Measurements from ENCODE around the gene CEP170B.

Gene CEP170B

DNA sequence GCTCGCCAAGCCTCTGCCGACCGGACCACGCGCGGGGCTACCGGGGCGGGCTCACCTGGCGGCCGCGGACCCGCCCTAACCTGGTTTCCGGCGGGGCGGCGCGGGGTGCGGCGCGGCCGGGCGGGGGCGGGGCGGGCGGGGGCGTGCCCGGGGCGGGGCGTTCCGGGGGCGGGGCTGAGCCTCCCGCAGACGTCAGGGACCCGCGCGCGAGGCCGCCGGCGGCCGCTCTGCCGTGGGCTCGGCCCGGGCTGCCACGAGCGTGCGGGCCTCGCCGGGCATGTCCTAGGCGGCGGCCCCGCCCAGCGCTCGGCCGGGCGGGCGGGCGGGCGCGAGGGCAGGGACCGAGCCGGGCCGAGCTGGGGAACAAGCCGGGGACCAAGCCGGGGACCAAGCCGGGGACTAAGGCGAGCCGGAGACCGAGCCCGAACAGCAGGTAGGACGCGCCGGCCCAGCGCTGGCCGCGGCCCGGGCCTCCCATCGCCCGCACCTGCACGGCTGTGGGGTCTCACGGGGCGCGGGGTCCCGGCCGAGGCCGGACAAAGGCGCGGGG, at the start of gene CEP170B:
Gene CEP170B (plus strand): TSS at position 188 of the 550 bp plus-strand sequence. CDS start 3,183 bp downstream, outside the sequence.
- no peak for TF ChIP-seq CTCF (IDR thresholded peaks at IDR 0.05; ENCODE audit: borderline replicate concordance, insufficient read depth, low read depth, low read length)
- peak within 1 kb of the TSS; percentile 27 for H3K4me3 ChIP-seq (ENCODE audit: low read depth, low read length)

GRCh38 chr14:104816616-104816884, 48.5 kb upstream of the CEP170B start:
- no peak for TF ChIP-seq CTCF (IDR thresholded peaks at IDR 0.05; ENCODE audit: borderline replicate concordance, insufficient read depth, low read depth, low read length)
- H3K4me3 ChIP-seq (ENCODE audit: low read depth, low read length), result peak overlapping the region; percentile 99

DNA sequence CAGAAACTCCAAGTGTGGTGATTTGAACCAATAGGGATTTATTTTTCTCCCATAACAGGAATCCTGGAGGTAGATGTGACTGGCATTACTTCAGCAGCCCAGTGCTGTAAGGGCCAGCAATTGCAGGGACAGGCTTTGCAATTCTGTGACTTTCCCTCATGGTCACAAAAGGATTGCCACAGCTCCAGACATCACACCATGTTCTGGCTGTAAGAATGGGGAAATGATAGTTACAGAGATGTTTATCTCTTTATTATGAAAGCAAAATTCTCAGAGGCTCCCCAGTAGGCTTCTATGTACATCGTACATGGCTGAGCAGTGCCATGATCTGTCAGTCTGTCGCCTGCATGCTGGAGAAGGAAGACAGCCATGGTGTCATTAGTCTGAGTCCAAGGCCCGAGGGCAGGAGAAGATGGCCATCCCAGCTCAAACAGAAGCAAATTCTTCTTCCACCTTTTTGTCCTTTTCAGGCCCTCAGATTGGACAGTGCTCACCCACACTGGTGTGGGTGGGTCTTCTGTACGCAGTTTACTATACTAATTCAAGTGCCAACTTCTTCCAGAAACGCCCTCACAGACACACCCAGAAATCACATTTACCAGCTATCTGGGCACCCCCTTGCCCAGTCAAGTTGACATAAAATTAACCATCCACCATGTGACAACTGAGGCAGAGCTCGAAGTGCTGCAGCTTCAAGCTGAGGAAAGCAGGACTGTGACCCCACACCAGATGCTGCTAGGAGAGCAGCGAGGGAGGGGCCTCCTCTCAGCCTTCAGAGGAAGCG, 46.9 kb upstream of the CEP170B start:
- TF ChIP-seq CTCF (IDR thresholded peaks at IDR 0.05; ENCODE audit: borderline replicate concordance, insufficient read depth, low read depth, low read length), result no peak
- H3K4me3 ChIP-seq (ENCODE audit: low read depth, low read length), result no peak overlapping the region

DNA sequence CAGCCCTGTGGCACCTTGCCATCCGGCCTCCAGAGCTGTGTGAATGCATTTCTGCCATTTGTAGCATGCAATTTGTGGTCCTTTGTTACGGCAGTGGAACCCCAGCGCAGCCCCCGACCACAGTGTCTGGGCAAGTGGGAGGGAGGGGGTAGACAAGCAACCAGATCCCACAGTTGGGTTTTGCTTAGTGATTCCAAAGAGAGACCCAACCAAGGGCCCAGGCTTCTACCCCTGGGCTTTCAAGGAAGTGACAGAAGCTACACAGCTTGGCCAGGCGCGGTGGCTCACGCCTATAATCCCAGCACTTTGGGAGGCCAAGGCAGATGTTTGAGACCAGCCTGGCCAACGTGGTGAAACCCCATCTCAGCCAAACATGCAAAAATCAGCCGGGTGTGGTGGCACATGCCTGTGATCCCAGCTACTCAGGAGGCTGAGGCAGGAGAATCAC, 46.3 kb upstream of the CEP170B start:
- no peak overlapping the region for H3K4me3 ChIP-seq (ENCODE audit: low read depth, low read length)
- TF ChIP-seq CTCF (IDR thresholded peaks at IDR 0.05; ENCODE audit: borderline replicate concordance, insufficient read depth, low read depth, low read length), result no peak

DNA sequence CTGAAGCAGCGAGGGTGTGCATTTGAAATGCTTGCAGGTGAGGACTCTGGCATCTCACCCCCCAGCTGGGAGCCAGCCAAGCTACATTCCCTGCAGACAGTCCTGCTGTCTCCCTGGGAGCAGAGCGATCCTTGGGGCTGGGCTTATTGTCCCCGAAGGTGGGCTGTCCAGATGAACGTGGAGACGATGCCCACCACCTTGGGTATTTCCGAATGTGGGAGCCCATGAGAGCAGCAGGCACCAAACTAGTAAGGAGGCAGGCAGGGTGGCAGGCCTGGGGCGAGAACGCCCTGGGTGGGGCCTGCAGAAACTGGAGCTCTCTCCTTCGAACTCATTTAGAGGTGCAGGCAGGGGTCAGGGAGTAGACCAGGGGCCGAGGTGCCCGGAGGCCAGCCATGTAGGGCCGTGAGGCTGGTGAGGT, 45.7 kb upstream of the CEP170B start:
- no peak overlapping the region for H3K4me3 ChIP-seq (ENCODE audit: low read depth, low read length)
- TF ChIP-seq CTCF (IDR thresholded peaks at IDR 0.05; ENCODE audit: borderline replicate concordance, insufficient read depth, low read depth, low read length), result no peak

DNA sequence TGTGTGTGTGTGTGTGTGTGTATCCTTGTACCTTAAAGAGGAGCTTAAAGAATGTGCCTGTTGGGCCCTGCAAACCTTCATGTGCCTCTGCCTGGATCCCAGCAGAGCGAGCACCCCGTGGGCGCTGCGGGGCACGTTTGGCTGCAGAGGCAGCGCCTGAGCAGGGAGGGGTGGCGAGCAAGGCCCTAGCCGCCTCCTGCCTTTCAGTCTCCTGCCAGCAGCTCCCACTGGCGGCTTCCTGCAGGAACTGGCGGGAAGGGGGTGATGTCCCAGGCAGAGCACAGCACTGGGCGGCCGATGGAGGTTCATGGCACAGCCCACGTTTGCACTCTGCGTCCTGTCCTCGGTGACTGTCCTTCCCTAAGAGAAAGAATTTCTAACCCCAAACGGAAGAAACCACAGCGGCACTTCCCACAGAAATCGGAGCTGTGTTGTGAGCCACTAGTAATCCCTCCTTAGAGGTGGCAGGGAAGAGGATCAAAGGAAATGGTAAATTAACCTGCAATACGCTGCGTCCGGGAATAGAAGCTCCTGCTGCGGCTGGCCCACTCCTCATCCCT, 44.3 kb upstream of the CEP170B start:
- H3K4me3 ChIP-seq (ENCODE audit: low read depth, low read length), result no peak overlapping the region
- no peak for TF ChIP-seq CTCF (IDR thresholded peaks at IDR 0.05; ENCODE audit: borderline replicate concordance, insufficient read depth, low read depth, low read length)
